ENCODE data around the gene TBCD.

TBCD gene

DNA sequence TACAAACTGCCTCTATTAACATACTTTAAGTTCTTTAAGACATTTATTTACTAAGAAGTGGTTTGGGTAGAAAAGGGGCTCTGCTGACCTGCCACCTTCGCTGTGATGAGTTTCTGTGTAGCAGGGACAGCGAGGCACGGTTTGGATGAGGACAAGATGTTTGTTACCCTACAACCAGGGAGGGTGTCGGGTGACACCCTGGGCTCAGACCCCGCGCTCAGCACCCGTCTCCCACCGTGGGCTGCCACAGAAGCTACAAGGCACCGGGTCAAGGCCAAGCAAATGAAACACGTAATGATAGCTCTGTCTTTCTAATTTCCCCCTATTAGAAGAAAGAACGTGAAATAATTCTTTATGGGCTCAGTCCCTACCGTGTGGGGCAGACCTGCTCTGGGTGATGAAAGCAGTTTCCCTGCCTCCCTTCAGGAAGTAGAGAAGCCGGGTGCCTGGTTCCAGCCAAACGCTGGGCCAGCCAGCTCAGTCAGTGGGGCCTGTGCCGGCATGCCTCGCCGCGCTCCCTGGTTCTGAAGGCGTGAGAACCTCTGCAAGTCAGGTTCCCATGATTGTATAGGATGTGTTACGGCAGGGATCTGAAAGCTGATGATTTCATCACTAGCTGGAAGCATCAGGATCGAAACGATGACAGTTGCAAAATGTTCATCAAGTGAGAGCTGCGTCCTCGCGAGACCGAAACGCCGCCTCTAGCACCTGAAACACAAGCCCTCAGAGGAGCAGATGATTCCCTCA, 84.1 kb downstream of the TBCD start:
- no peak for DNase-seq

DNA sequence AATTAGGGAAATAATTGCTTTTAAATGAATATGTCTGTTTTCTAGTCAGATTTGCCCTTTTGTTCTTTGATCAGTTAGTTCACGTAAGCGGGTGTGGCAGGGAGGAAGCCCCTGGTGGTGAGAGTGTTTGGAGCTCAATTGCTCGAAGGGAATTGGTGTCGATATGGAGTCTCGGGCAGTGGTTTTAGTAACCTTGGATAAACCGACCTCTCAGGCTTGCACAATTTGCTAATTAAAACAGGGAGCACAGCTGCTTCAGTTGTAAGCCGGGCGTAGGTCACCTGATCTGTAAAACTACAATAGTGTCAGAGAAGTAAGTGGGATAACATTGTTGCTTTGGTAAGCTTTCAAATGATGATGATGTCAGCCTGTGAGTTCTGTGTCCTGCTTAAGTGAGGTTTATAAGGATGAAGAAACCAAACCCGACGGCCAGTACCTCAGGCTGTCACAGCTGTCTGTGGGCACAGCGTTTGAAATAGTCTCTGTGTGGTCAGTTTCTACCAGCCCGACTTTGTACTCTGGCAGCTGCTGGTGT, 85.0 kb downstream of the TBCD start:
- no peak for DNase-seq

- no peak for DNase-seq
These were observed 85.9 kb downstream of the TBCD start for GRCh38 chr17:82837586-82838320.

DNA sequence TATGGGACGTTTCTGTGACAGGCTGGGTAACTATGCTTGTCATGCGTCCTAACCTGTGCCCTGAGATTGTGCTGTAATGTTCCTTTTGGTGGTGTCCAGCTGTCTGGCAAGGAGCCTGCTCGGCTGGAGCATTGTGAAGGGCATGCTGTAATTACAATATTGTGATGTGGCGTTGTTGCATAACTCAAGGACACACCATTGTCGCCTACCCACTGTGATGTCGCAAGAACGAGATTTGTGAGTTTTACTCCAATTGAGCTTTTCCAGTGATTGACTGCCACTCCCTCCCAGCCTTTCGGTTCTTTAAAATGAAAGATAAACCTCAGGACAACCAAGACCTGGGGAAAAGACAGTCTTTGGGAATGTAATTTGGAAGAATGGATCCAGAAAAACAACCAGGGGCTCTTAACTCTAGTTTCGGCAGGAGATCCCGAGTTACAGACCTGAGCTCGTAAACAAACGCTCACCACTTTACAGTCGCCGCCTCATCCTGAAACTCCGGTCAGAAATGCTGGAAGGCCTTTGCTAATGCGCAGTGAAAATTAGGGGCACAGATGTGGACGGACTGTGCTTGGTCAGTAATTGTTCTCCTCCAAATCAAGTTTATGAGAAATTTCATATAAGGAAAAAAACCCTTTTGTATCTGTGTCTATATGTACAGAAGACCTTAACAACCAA, 86.7 kb downstream of the TBCD start:
- no peak for DNase-seq

GRCh38 chr17:82839617-82840292, 87.9 kb downstream of the TBCD start, which contains the start of gene ZNF750:
ZNF750 (minus strand) TSS chr17:82840022; CDS start chr17:82832454, 7,568 bp downstream.
- DNase-seq, result no peak

DNA sequence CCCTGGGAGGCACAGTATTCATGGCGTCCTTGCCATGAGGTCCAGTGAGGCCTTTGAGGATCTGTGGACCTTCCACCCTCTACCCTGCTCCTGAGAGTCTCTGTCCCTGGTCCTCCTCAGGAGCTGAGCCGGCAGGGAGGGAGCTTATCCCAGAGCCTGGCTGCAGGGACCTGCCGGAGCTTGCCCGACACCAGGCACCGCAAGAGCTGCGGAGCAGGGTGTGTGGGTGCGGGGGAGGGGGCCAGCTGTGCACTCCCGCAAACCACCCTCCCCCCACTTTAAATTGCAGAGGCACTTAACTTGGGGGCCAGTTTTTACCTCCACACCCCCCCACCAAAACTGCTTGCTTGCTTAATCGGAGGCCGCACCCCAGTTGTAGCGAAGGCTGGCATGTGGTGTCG, 88.6 kb downstream of the TBCD start:
- no peak for DNase-seq

- no peak for DNase-seq
These were observed 90.2 kb downstream of the TBCD start for GRCh38 chr17:82841921-82842596.

- no peak for DNase-seq
These were observed 92.2 kb downstream of the TBCD start for GRCh38 chr17:82843904-82844680.

GRCh38 chr17:82844796-82845162, 92.9 kb downstream of the TBCD start:
- no peak for DNase-seq

DNA sequence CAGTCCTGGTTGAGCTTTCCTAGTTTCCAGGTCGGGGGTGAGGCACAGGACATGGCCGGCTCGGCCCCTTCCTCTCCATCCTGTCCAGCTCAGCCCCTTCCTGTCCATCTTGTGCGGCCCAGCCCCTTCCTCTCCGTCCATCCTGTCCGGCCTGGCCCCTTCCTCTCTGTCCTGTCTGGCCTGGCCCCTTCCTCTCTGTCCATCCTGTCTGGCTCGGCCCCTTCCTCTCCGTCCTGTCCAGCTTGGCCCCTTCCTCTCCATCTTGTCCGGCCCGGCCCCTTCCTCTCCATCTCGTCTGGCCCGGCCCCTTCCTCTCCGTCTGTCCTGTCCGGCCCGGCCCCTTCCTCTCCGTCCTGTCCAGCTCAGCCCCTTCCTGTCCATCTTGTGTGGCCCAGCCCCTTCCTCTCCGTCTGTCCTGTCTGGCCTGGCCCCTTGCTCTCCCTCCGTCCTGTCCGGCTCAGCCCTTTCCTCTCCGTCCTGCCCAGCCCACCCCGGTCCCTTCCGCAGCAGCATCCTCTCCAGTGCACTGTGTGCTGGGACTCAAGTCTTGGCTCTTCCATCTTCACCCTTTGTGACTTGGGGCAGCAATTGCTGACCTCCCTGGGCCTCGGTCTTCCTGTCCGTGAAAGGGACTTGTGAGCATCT, 93.4 kb downstream of the TBCD start:
- DNase-seq, result no peak

DNA sequence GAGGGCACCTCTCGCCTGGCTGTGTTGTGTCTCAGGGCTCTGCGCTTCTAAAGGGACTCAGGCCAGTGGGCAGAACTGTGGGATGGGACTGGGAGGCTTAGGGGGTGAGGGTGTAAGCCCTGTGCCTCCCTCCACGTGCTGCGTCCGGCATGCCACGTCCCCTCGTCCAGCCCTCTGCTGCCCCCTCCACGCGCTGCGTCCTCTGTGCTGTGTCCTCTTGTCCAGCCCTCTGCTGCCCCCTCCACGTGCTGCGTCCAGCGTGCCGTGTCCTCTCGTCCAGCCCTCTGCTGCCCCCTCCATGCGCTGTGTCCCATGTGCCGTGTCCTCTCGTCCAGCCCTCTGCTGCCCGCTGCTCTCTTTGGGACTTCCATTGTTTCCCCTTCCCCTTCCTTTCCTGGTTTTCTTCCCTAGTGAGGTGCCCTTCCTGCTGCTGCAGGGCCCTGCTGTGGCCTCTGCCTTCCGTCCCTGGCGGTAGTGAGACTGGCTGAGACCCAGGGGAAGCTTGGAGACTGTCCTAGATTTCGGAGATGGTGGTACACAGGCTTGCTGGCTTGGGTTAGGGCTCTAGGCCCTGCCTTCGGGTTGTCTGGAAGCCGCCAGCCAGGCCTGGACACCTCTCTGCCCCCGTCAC, 94.3 kb downstream of the TBCD start:
- DNase-seq, result no peak

GRCh38 chr17:82848022-82848592, 96.2 kb downstream of the TBCD start:
- no peak for DNase-seq

DNA sequence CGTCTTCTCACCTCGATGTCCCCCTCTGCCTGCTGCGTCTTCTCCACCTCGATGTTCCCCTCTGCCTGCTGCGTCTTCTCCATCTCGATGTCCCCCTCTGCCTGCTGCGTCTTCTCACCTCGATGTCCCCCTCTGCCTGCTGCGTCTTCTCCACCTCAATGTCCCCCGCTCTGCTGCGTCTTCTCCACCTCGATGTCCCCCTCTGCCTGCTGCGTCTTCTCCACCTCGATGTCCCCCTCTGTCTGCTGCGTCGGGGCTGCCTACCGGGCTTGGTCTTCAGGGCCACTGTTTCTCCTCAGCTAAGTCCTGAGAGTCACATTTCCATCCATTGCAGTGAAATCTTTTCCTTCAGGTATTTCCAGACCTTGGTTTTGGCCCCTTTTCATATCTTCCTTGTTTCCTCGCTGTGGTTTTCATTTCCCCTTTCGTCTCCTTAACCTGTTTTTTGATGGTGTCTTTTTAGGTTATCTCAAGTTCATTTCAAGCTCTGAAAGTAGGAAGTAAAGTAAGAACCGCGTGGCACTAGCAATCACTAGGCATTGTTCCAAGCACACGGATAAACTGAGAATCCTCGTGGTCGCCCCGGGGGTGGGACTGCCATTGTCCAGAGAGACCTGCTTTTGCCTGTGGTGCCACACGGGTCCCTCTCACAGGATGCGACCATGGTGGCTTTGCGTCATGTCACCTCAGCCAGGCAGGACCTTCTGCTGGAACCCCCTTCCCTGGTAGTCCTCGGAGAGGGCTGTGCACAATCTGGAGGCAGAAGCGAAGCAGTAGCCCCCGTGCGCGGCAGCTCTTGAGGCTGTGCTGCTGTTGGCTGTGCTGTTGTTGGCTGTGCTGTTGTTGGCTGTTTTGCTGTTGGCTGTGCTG, 97.4 kb downstream of the TBCD start:
- no peak for DNase-seq

GRCh38 chr17:82851381-82851780, 99.5 kb downstream of the TBCD start:
- DNase-seq, result no peak

DNA sequence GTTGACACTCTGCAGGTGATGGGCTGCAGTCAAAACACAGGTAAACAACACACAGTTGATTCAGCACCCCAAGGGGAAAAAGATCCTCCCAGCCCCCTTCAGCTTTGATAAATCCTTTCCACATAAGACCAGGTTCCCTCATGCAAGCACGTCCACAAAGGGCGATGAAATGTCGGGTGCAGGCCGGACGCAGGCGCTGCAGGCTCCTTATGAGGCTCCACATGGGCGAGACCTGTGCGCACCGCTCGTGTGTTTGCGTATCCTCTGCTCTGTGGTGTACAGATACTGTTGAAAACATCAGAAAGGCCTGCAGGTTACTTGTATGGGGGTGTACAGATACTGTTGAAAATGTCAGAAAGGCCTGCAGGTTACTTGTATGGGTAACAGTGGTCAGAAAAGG, 102.4 kb downstream of the TBCD start:
- DNase-seq, result no peak

GRCh38 chr17:82856361-82856760, 104.5 kb downstream of the TBCD start:
- no peak for DNase-seq

GRCh38 chr17:82858376-82859126, 106.7 kb downstream of the TBCD start:
- no peak for DNase-seq
